ENCODE measurements around the gene B3GNT5.

The B3GNT5 gene

GRCh38 chr3:183272142-183272541, 19.1 kb downstream of the B3GNT5 start:
- peaks cover 0 to 20% (median 9%) of the 10 kb centered on the region in 5 donors for H3K4me1 ChIP-seq (ENCODE audit: control insufficient read depth in 5 of 5, insufficient read depth in 5 of 5, low read length in 5 of 5)
- H3K36me3 ChIP-seq (ENCODE audit: control insufficient read depth in 5 of 5, insufficient read depth in 5 of 5, low read length in 5 of 5): peaks cover 0 to 7% (median 5%) of the 10 kb centered on the region in 5 donors
- H3K27ac ChIP-seq (ENCODE audit: low read depth, low read length): no peak overlapping the region
- H3K4me3 ChIP-seq (ENCODE audit: low read depth in 1 of 5, low read length in 5 of 5): no peak overlapping the region
- no peaks in the 10 kb centered on the region for H3K9me3 ChIP-seq (ENCODE audit: control insufficient read depth in 5 of 5, low read length in 5 of 5)
- no peak overlapping the region for H3K9ac ChIP-seq (ENCODE audit: low read length in 5 of 5)
- no peaks in the 10 kb centered on the region for H3K27me3 ChIP-seq (ENCODE audit: control insufficient read depth in 5 of 5, insufficient read depth in 4 of 5, low read length in 5 of 5)

- no peak overlapping the region for H3K9ac ChIP-seq (ENCODE audit: low read length in 5 of 5)
- H3K4me3 ChIP-seq (ENCODE audit: low read depth in 1 of 5, low read length in 5 of 5): no peak overlapping the region
- peaks cover 0 to 7% (median 5%) of the 10 kb centered on the region in 5 donors for H3K36me3 ChIP-seq (ENCODE audit: control insufficient read depth in 5 of 5, insufficient read depth in 5 of 5, low read length in 5 of 5)
- no peak overlapping the region for H3K27ac ChIP-seq (ENCODE audit: low read depth, low read length)
- H3K9me3 ChIP-seq (ENCODE audit: control insufficient read depth in 5 of 5, low read length in 5 of 5): no peaks in the 10 kb centered on the region
- peaks cover 0 to 15% (median 9%) of the 10 kb centered on the region in 5 donors for H3K4me1 ChIP-seq (ENCODE audit: control insufficient read depth in 5 of 5, insufficient read depth in 5 of 5, low read length in 5 of 5)
- H3K27me3 ChIP-seq (ENCODE audit: control insufficient read depth in 5 of 5, insufficient read depth in 4 of 5, low read length in 5 of 5): no peaks in the 10 kb centered on the region
Observed at GRCh38 chr3:183272791-183273190, 19.7 kb downstream of the B3GNT5 start.

DNA sequence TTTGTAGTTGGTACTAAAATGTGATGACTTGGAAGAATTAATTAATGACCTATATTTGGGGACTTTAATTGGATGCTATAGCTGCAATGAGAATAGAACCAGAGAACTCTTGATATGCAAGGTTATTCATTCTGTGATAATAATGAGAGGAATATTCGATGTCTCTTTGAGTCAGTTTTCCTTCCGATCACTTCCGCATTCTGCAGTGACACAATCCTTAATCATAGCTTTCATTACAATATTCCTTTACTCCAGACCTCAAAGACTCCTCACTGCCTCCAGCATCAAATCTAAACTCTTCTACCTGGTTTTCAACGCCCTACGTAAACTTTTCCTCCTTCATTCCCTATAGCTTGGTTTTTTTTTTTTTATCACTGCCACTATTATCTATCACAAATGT, 21.6 kb downstream of the B3GNT5 start:
- Histone ChIP-seq H3K27me3 (ENCODE audit: control insufficient read depth in 5 of 5, insufficient read depth in 4 of 5, low read length in 5 of 5) (no peaks in the 10 kb centered on the region), H3K9ac (ENCODE audit: low read length in 5 of 5) (no peak overlapping the region), H3K36me3 (ENCODE audit: control insufficient read depth in 5 of 5, insufficient read depth in 5 of 5, low read length in 5 of 5) (peaks cover 0 to 7% (median 5%) of the 10 kb centered on the region in 5 donors), H3K27ac (ENCODE audit: low read depth, low read length) (no peak overlapping the region), H3K4me1 (ENCODE audit: control insufficient read depth in 5 of 5, insufficient read depth in 5 of 5, low read length in 5 of 5) (peaks cover 0 to 15% (median 5%) of the 10 kb centered on the region in 5 donors), H3K9me3 (ENCODE audit: control insufficient read depth in 5 of 5, low read length in 5 of 5) (no peaks in the 10 kb centered on the region), H3K4me3 (ENCODE audit: low read depth in 1 of 5, low read length in 5 of 5) (no peak overlapping the region)

DNA sequence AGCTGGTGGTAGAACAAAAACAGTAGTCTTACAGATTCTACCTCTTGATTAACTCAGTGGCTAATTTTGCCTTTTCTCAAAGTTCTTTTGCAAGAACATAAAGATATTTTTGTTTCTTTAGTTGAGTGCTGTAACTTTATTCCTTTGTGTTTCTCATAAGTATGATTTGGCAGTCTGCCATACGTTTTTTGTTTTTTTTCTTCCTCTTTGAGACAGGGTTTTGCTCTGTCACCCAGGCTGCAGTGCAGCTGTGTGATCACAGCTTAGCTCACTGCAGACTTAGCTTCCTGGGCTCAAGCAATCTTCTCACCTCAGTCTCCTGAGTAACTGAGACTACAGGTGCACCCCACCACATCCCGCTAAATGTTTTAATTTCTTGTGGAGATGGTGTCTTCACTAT, 22.4 kb downstream of the B3GNT5 start:
- Histone ChIP-seq H3K27ac (ENCODE audit: low read depth, low read length) (no peak overlapping the region), H3K36me3 (ENCODE audit: control insufficient read depth in 5 of 5, insufficient read depth in 5 of 5, low read length in 5 of 5) (peaks cover 0 to 2% (median 1%) of the 10 kb centered on the region in 5 donors)

DNA sequence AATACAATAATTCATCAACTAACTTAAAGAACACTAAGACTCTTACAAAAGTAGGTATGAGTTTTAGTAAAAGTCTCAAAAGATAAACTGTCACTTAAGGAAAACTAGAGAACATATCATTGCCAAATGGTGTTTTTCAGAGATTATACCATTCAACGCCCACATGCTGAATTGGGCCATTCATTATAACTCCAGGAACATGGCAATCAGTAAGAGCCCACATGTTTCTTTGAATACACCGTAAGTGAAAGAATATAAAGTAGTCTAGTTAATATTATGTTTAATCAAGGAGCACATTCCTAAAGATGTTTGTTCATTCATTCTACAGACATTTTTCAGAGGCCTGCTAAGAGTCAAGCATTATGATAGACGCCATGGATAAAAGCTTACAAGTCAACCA, 22.9 kb downstream of the B3GNT5 start:
- Histone ChIP-seq H3K9ac (ENCODE audit: low read length in 5 of 5) (no peak overlapping the region), H3K36me3 (ENCODE audit: control insufficient read depth in 5 of 5, insufficient read depth in 5 of 5, low read length in 5 of 5) (no peaks in the 10 kb centered on the region), H3K9me3 (ENCODE audit: control insufficient read depth in 5 of 5, low read length in 5 of 5) (no peaks in the 10 kb centered on the region), H3K27ac (ENCODE audit: low read depth, low read length) (no peak overlapping the region), H3K27me3 (ENCODE audit: control insufficient read depth in 5 of 5, insufficient read depth in 4 of 5, low read length in 5 of 5) (no peaks in the 10 kb centered on the region), H3K4me3 (ENCODE audit: low read depth in 1 of 5, low read length in 5 of 5) (no peak overlapping the region), H3K4me1 (ENCODE audit: control insufficient read depth in 5 of 5, insufficient read depth in 5 of 5, low read length in 5 of 5) (peaks cover 0 to 15% (median 5%) of the 10 kb centered on the region in 5 donors)

More for the DNA sequence above, 22.4 kb downstream of the B3GNT5 start:
- peaks cover 0 to 15% (median 5%) of the 10 kb centered on the region in 5 donors for H3K4me1 ChIP-seq (ENCODE audit: control insufficient read depth in 5 of 5, insufficient read depth in 5 of 5, low read length in 5 of 5)
- H3K9ac ChIP-seq (ENCODE audit: low read length in 5 of 5): no peak overlapping the region
- no peaks in the 10 kb centered on the region for H3K27me3 ChIP-seq (ENCODE audit: control insufficient read depth in 5 of 5, insufficient read depth in 4 of 5, low read length in 5 of 5)
- no peaks in the 10 kb centered on the region for H3K9me3 ChIP-seq (ENCODE audit: control insufficient read depth in 5 of 5, low read length in 5 of 5)
- no peak overlapping the region for H3K4me3 ChIP-seq (ENCODE audit: low read depth in 1 of 5, low read length in 5 of 5)

DNA sequence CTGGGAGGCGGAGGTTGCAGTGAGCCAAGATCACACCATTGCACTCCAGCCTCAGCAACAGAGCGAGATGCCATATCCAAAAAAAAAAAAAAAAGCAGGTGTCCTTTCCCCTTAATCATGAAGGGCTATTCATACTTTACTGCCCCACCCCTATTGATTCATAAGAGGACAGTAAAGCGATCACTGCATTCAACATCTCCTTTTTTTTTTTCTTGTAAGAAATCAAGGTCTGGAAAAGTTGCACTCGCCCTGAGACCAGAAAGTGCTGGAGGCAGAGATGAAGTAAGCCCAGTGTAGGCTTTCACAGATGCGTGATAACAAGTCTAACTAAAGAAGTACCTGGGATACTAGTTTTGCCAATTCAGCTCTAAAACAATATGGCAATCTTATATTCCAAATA, 24.2 kb downstream of the B3GNT5 start:
- Histone ChIP-seq H3K4me1 (ENCODE audit: control insufficient read depth in 5 of 5, insufficient read depth in 5 of 5, low read length in 5 of 5) (peaks cover 0 to 15% (median 5%) of the 10 kb centered on the region in 5 donors), H3K9ac (ENCODE audit: low read length in 5 of 5) (no peak overlapping the region), H3K4me3 (ENCODE audit: low read depth in 1 of 5, low read length in 5 of 5) (no peak overlapping the region), H3K27me3 (ENCODE audit: control insufficient read depth in 5 of 5, insufficient read depth in 4 of 5, low read length in 5 of 5) (no peaks in the 10 kb centered on the region), H3K9me3 (ENCODE audit: control insufficient read depth in 5 of 5, low read length in 5 of 5) (no peaks in the 10 kb centered on the region), H3K27ac (ENCODE audit: low read depth, low read length) (no peak overlapping the region), H3K36me3 (ENCODE audit: control insufficient read depth in 5 of 5, insufficient read depth in 5 of 5, low read length in 5 of 5) (no peaks in the 10 kb centered on the region)

GRCh38 chr3:183278479-183279088, 25.5 kb downstream of the B3GNT5 start:
- Histone ChIP-seq H3K4me1 (ENCODE audit: control insufficient read depth in 5 of 5, insufficient read depth in 5 of 5, low read length in 5 of 5) (peaks cover 0 to 11% (median 5%) of the 10 kb centered on the region in 5 donors), H3K4me3 (ENCODE audit: low read depth in 1 of 5, low read length in 5 of 5) (no peak overlapping the region), H3K27ac (ENCODE audit: low read depth, low read length) (no peak overlapping the region), H3K27me3 (ENCODE audit: control insufficient read depth in 5 of 5, insufficient read depth in 4 of 5, low read length in 5 of 5) (no peaks in the 10 kb centered on the region), H3K9ac (ENCODE audit: low read length in 5 of 5) (no peak overlapping the region), H3K36me3 (ENCODE audit: control insufficient read depth in 5 of 5, insufficient read depth in 5 of 5, low read length in 5 of 5) (no peaks in the 10 kb centered on the region), H3K9me3 (ENCODE audit: control insufficient read depth in 5 of 5, low read length in 5 of 5) (no peaks in the 10 kb centered on the region)

- no peaks in the 10 kb centered on the region for H3K27me3 ChIP-seq (ENCODE audit: control insufficient read depth in 5 of 5, insufficient read depth in 4 of 5, low read length in 5 of 5)
- no peaks in the 10 kb centered on the region for H3K36me3 ChIP-seq (ENCODE audit: control insufficient read depth in 5 of 5, insufficient read depth in 5 of 5, low read length in 5 of 5)
- H3K9me3 ChIP-seq (ENCODE audit: control insufficient read depth in 5 of 5, low read length in 5 of 5): no peaks in the 10 kb centered on the region
- H3K9ac ChIP-seq (ENCODE audit: low read length in 5 of 5): no peak overlapping the region
- H3K4me1 ChIP-seq (ENCODE audit: control insufficient read depth in 5 of 5, insufficient read depth in 5 of 5, low read length in 5 of 5): peaks cover 0 to 11% (median 5%) of the 10 kb centered on the region in 5 donors
- H3K4me3 ChIP-seq (ENCODE audit: low read depth in 1 of 5, low read length in 5 of 5): no peak overlapping the region
- H3K27ac ChIP-seq (ENCODE audit: low read depth, low read length): no peak overlapping the region
Observed at GRCh38 chr3:183279371-183279770, 26.3 kb downstream of the B3GNT5 start.

GRCh38 chr3:183281126-183281797, 28.2 kb downstream of the B3GNT5 start:
- no peaks in the 10 kb centered on the region for H3K9me3 ChIP-seq (ENCODE audit: control insufficient read depth in 5 of 5, low read length in 5 of 5)
- no peak overlapping the region for H3K27ac ChIP-seq (ENCODE audit: low read depth, low read length)
- no peaks in the 10 kb centered on the region for H3K36me3 ChIP-seq (ENCODE audit: control insufficient read depth in 5 of 5, insufficient read depth in 5 of 5, low read length in 5 of 5)
- H3K4me1 ChIP-seq (ENCODE audit: control insufficient read depth in 5 of 5, insufficient read depth in 5 of 5, low read length in 5 of 5): peaks cover 6 to 16% (median 14%) of the 10 kb centered on the region in 5 donors
- H3K27me3 ChIP-seq (ENCODE audit: control insufficient read depth in 5 of 5, insufficient read depth in 4 of 5, low read length in 5 of 5): no peaks in the 10 kb centered on the region
- H3K9ac ChIP-seq (ENCODE audit: low read length in 5 of 5): no peak overlapping the region
- H3K4me3 ChIP-seq (ENCODE audit: low read depth in 1 of 5, low read length in 5 of 5): no peak overlapping the region

DNA sequence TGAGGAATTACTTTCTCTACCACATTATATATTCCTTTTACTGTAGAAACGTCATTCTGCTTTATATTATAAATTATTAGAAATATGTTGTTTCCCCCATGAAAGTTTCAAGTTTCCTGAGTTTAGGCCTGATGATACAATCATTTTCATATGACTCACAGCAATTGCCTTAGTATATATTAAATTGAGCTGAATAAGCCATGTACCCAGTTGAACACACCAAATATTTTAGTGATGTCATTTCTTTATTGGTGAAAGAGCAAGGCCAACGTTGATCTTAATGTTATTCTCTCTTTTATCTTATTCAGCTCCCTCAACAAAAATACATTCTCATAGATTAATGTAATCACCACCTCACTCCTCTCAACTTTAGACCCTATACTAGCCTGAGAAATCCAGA, 30.8 kb downstream of the B3GNT5 start:
- Histone ChIP-seq H3K9ac (ENCODE audit: low read length in 5 of 5) (no peak overlapping the region), H3K4me3 (ENCODE audit: low read depth in 1 of 5, low read length in 5 of 5) (no peak overlapping the region), H3K36me3 (ENCODE audit: control insufficient read depth in 5 of 5, insufficient read depth in 5 of 5, low read length in 5 of 5) (no peaks in the 10 kb centered on the region), H3K27me3 (ENCODE audit: control insufficient read depth in 5 of 5, insufficient read depth in 4 of 5, low read length in 5 of 5) (no peaks in the 10 kb centered on the region), H3K4me1 (ENCODE audit: control insufficient read depth in 5 of 5, insufficient read depth in 5 of 5, low read length in 5 of 5) (peaks cover 6 to 25% (median 19%) of the 10 kb centered on the region in 5 donors), H3K9me3 (ENCODE audit: control insufficient read depth in 5 of 5, low read length in 5 of 5) (no peaks in the 10 kb centered on the region), H3K27ac (ENCODE audit: low read depth, low read length) (no peak overlapping the region)
